SK-N-MC (cell line): ENCODE results near the gene KCTD10.

Experiments used
- DNase-seq: peaks from one replicate; pipeline ENCODE4 v3.0.0-alpha.2; 2011; ENCODE audit warnings: low read depth, low spot score
- H3K27ac ChIP-seq: fragments of 200-600 bp; sonication (generic); 2 replicates; pipeline ENCODE4 v1.5.1; 2016; ENCODE audit warnings: mixed run types
- H3K36me3 ChIP-seq: fragments of 200-600 bp; sonication (generic); 2 replicates; pipeline ENCODE4 v1.6.1; 2017; ENCODE audit warnings: antibody characterized with exemption, low read length, mixed read lengths; ENCODE audit not compliant: insufficient read depth
- H3K4me3 ChIP-seq: fragments of 200-600 bp; sonication (generic); 2 replicates; pipeline ENCODE4 v1.5.1; 2016
- H3K9ac ChIP-seq: fragments of 200-600 bp; sonication (generic); 2 replicates; pipeline ENCODE4 v1.8.0; 2017; ENCODE audit warnings: mixed run types, mixed read lengths; ENCODE audit not compliant: insufficient read length
- H3K9me3 ChIP-seq: fragments of 200-600 bp; sonication (generic); 2 replicates; pipeline ENCODE4 v1.6.1; 2017; ENCODE audit warnings: low read depth, mild to moderate bottlenecking, antibody characterized with exemption, low read length, moderate library complexity, mixed read lengths
- EZH2 ChIP-seq: fragments of 200-600 bp; sonication (generic); IDR thresholded peaks from one replicate; pipeline ENCODE4 v1.6.1; 2017; ENCODE audit warnings: antibody characterized with exemption
- FOXP2 ChIP-seq: optimal IDR thresholded peaks from 2 replicates; pipeline ENCODE3; 2011; ENCODE audit warnings: mild to moderate bottlenecking, moderate library complexity; ENCODE audit not compliant: insufficient read depth; ENCODE audit errors: extremely low read length, control extremely low read depth
- POLR2AphosphoS5 ChIP-seq: IDR thresholded peaks from 2 replicates; pipeline ENCODE4 v1.6.1; 2012; ENCODE audit warnings: mild to moderate bottlenecking, low read depth, low read length, borderline replicate concordance

KCTD10 gene

GRCh38 chr12:109491671-109492070, 14.6 kb upstream of the KCTD10 start:
- TF ChIP-seq POLR2AphosphoS5 (no peak), EZH2 (no peak), FOXP2 (no peak)
- H3K36me3 ChIP-seq = peaks cover 62% of the 10 kb centered on the region
- no peak for DNase-seq
- no peak overlapping the region for H3K4me3 ChIP-seq
- no peaks in the 10 kb centered on the region for H3K9me3 ChIP-seq
- no peak overlapping the region for H3K9ac ChIP-seq
- H3K27ac ChIP-seq = no peak overlapping the region

GRCh38 chr12:109489955-109490565, 13.0 kb upstream of the KCTD10 start:
- Histone ChIP-seq H3K4me3 (no peak overlapping the region), H3K27ac (no peak overlapping the region), H3K9ac (no peak overlapping the region), H3K36me3 (peaks cover 64% of the 10 kb centered on the region), H3K9me3 (no peaks in the 10 kb centered on the region)
- TF ChIP-seq POLR2AphosphoS5 (no peak), EZH2 (no peak), FOXP2 (no peak)
- DNase-seq = no peak

- Histone ChIP-seq H3K9me3 (no peaks in the 10 kb centered on the region), H3K27ac (no peak overlapping the region), H3K4me3 (no peak overlapping the region), H3K36me3 (peaks cover 65% of the 10 kb centered on the region; the same call in 1 of the 2 replicates), H3K9ac (no peak overlapping the region)
- no peak for DNase-seq
- TF ChIP-seq EZH2 = no peak
- TF ChIP-seq POLR2AphosphoS5 = no peak
- TF ChIP-seq FOXP2 = no peak
These were observed 12.2 kb upstream of the KCTD10 start for GRCh38 chr12:109489016-109489954.

- no peak overlapping the region for H3K9ac ChIP-seq
- no peak overlapping the region for H3K27ac ChIP-seq
- no peak for DNase-seq
- TF ChIP-seq FOXP2 = no peak
- no peak for TF ChIP-seq POLR2AphosphoS5
- TF ChIP-seq EZH2 = no peak
- no peak overlapping the region for H3K4me3 ChIP-seq
- peaks cover 73% of the 10 kb centered on the region for H3K36me3 ChIP-seq
- H3K9me3 ChIP-seq = no peaks in the 10 kb centered on the region
These were observed 11.1 kb upstream of the KCTD10 start for GRCh38 chr12:109488051-109488665.

- Histone ChIP-seq H3K9ac (no peak overlapping the region), H3K9me3 (no peaks in the 10 kb centered on the region), H3K27ac (no peak overlapping the region), H3K4me3 (no peak overlapping the region), H3K36me3 (peaks cover 73% of the 10 kb centered on the region)
- TF ChIP-seq FOXP2 (no peak), POLR2AphosphoS5 (no peak), EZH2 (no peak)
- no peak for DNase-seq
These were observed 10.3 kb upstream of the KCTD10 start for GRCh38 chr12:109487181-109488050.

- Histone ChIP-seq H3K27ac (no peak overlapping the region), H3K36me3 (peaks cover 64% of the 10 kb centered on the region)
- DNase-seq = no peak
These were observed 8.1 kb upstream of the KCTD10 start for GRCh38 chr12:109485201-109485600.

GRCh38 chr12:109483346-109483745, 6.2 kb upstream of the KCTD10 start:
- no peak for TF ChIP-seq FOXP2
- TF ChIP-seq POLR2AphosphoS5 = no peak
- no peak for TF ChIP-seq EZH2
- Histone ChIP-seq H3K9ac (no peak overlapping the region), H3K27ac (no peak overlapping the region), H3K36me3 (peaks cover 45% of the 10 kb centered on the region), H3K4me3 (no peak overlapping the region), H3K9me3 (no peaks in the 10 kb centered on the region)
- DNase-seq = no peak

More at GRCh38 chr12:109485201-109485600, 8.1 kb upstream of the KCTD10 start:
- TF ChIP-seq POLR2AphosphoS5 = no peak
- no peak for TF ChIP-seq EZH2
- no peak for TF ChIP-seq FOXP2
- Histone ChIP-seq H3K9me3 (no peaks in the 10 kb centered on the region), H3K9ac (no peak overlapping the region), H3K4me3 (no peak overlapping the region)
